Mammary epithelial cell (primary cell): ENCODE measurements around the gene SLC9A9.

Source experiments
- CTCF ChIP-seq, 2 donors: IDR thresholded peaks in 1 of 2; conservative IDR thresholded peaks in 1 of 2; 2 replicates each; pipeline ENCODE4 v1.5.1; 2011 to 2012; ENCODE audit warnings: inconsistent platforms in 2 of 2, low read length in 2 of 2, mild to moderate bottlenecking in 2 of 2, control low read depth in 1 of 2, low read depth in 1 of 2; ENCODE audit not compliant: insufficient read depth in 1 of 2; ENCODE audit errors: extremely low read depth in 1 of 2
- EZH2 ChIP-seq: IDR thresholded peaks from 2 replicates; pipeline ENCODE4 v1.6.1; 2012; ENCODE audit warnings: low read length, inconsistent platforms, borderline replicate concordance

- no peak for TF ChIP-seq CTCF (conservative IDR thresholded peaks at IDR 0.05 in 1 of 2, IDR thresholded peaks at IDR 0.05 in 1 of 2; ENCODE audit: extremely low read depth in 1 of 2, insufficient read depth in 1 of 2, low read depth in 1 of 2, low read length in 2 of 2)
- no peak for TF ChIP-seq EZH2
These were observed 127.9 kb downstream of the SLC9A9 start for GRCh38 chr3:143720381-143720780.
